SK-N-SH treated with all-trans-retinoic acid at 6 μM for 48 hours (cell line): ENCODE results near the gene ACOXL.

ENCODE experiments used
- ATAC-seq: fragments of 200-7000 bp; cut with Tn5 transposase; 3 replicates; pipeline ENCODE4 v1.9.1; 2020; ENCODE audit warnings: mild to moderate bottlenecking, moderate library complexity
- ARNTL ChIP-seq: fragments of 450-650 bp; formaldehyde crosslinking; IDR thresholded peaks from 2 replicates; pipeline ENCODE4 v1.5.0; 2020; ENCODE audit warnings: low read depth, mild to moderate bottlenecking, moderate library complexity, borderline replicate concordance
- BACH2 ChIP-seq: fragments of 250-450 bp; sonication (Bioruptor Pico); IDR thresholded peaks from 2 replicates; pipeline ENCODE4 v1.9.0; 2021; ENCODE audit warnings: mild to moderate bottlenecking, borderline replicate concordance
- CSDC2 ChIP-seq: fragments of 250-450 bp; sonication (Bioruptor Pico); IDR thresholded peaks from 2 replicates; pipeline ENCODE4 v1.5.0; 2020; ENCODE audit warnings: mild to moderate bottlenecking, moderate library complexity
- ESRRG ChIP-seq: fragments of 250-450 bp; sonication (Bioruptor Pico); IDR thresholded peaks from 2 replicates; pipeline ENCODE4 v1.6.1; 2021; ENCODE audit warnings: mild to moderate bottlenecking
- GLIS3 ChIP-seq: fragments of 250-450 bp; sonication (Bioruptor Pico); IDR thresholded peaks from 2 replicates; pipeline ENCODE4 v1.5.0; 2020; ENCODE audit warnings: mild to moderate bottlenecking, moderate library complexity
- ISL1 ChIP-seq: fragments of 250-450 bp; sonication (Bioruptor Pico); IDR thresholded peaks from 2 replicates; pipeline ENCODE4 v2.1.2; 2022; ENCODE audit warnings: mild to moderate bottlenecking, moderate library complexity
- OSR1 ChIP-seq: fragments of 250-450 bp; sonication (Bioruptor Pico); IDR thresholded peaks from 2 replicates; pipeline ENCODE4 v1.8.0; 2022; ENCODE audit warnings: moderate library complexity, mild to moderate bottlenecking, inconsistent platforms
- PPARA ChIP-seq: fragments of 250-450 bp; sonication (Bioruptor Pico); IDR thresholded peaks from 2 replicates; pipeline ENCODE4 v1.5.0; 2020; ENCODE audit warnings: mild to moderate bottlenecking, borderline replicate concordance
- SNAI2 ChIP-seq: fragments of 250-450 bp; sonication (Bioruptor Pico); IDR thresholded peaks from 2 replicates; pipeline ENCODE4 v1.5.0; 2020; ENCODE audit warnings: mild to moderate bottlenecking, moderate library complexity
- TCF4 ChIP-seq: fragments of 250-450 bp; sonication (Bioruptor Pico); IDR thresholded peaks from 2 replicates; pipeline ENCODE4 v1.8.0; 2021; ENCODE audit warnings: mild to moderate bottlenecking, moderate library complexity, borderline replicate concordance
- TOX ChIP-seq: fragments of 250-450 bp; sonication (Bioruptor Pico); IDR thresholded peaks from 2 replicates; pipeline ENCODE4 v1.8.0; 2021; ENCODE audit warnings: mild to moderate bottlenecking, moderate library complexity, borderline replicate concordance
- ZFP3 ChIP-seq: fragments of 250-450 bp; sonication (Bioruptor Pico); IDR thresholded peaks from 2 replicates; pipeline ENCODE4 v1.5.0; 2020; ENCODE audit warnings: mild to moderate bottlenecking, moderate library complexity
- ZFP30 ChIP-seq: fragments of 450-650 bp; formaldehyde crosslinking; IDR thresholded peaks from 2 replicates; pipeline ENCODE4 v1.5.0; 2022; ENCODE audit warnings: mild to moderate bottlenecking, moderate library complexity
- ZNF565 ChIP-seq: fragments of 450-650 bp; formaldehyde crosslinking; conservative IDR thresholded peaks from 2 replicates; pipeline ENCODE4 v1.5.0; 2020; ENCODE audit warnings: low read depth, mild to moderate bottlenecking, moderate library complexity
- ZNF70 ChIP-seq: fragments of 450-650 bp; formaldehyde crosslinking; IDR thresholded peaks from 2 replicates; pipeline ENCODE4 v1.5.0; 2020; ENCODE audit warnings: mild to moderate bottlenecking, moderate library complexity
- TF ChIP-seq, protein P1 (sequence below): fragments of 250-450 bp; sonication (Bioruptor Pico); IDR thresholded peaks from 2 replicates; pipeline ENCODE4 v1.8.0; 2020; ENCODE audit warnings: mild to moderate bottlenecking, moderate library complexity, borderline replicate concordance
- TF ChIP-seq, protein P2 (sequence below): fragments of 250-450 bp; sonication (Bioruptor Pico); IDR thresholded peaks from 2 replicates; pipeline ENCODE4 v1.8.0; 2021; ENCODE audit warnings: low read depth, mild to moderate bottlenecking, moderate library complexity, borderline replicate concordance
- TF ChIP-seq, protein P3 (sequence below): fragments of 250-450 bp; sonication (Bioruptor Pico); IDR thresholded peaks from 2 replicates; pipeline ENCODE4 v1.5.1; 2021; ENCODE audit warnings: mild to moderate bottlenecking, moderate library complexity
- TF ChIP-seq, protein P4 (sequence below): fragments of 250-450 bp; sonication (Bioruptor Pico); IDR thresholded peaks from 2 replicates; pipeline ENCODE4 v1.5.0; 2020; ENCODE audit warnings: mild to moderate bottlenecking, moderate library complexity
- TF ChIP-seq, protein P5 (sequence below): fragments of 250-450 bp; sonication (Bioruptor Pico); IDR thresholded peaks from 2 replicates; pipeline ENCODE4 v1.5.1; 2020; ENCODE audit warnings: low read depth, mild to moderate bottlenecking, moderate library complexity

Gene ACOXL

DNA sequence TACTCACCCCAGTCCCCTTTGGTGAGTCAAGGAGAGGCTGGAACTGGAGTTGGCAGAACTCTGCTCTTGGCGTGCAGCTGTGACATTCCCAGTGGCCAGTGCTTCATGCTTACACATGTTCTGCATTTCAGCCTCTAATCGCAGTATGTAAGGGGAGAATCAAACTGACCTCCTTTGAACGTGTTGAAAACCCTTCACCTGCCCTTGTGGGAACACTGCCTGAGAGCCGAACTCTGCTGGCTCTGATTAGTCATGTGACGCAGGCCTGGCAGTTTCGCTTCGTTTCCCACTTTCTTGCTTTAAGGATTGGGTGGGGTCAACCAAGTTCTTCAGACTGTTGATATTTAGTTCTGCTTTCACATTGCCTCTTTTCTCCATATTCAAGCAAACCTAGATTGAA lies 214.5 kb downstream of the ACOXL start:
- no peak for ATAC-seq

DNA sequence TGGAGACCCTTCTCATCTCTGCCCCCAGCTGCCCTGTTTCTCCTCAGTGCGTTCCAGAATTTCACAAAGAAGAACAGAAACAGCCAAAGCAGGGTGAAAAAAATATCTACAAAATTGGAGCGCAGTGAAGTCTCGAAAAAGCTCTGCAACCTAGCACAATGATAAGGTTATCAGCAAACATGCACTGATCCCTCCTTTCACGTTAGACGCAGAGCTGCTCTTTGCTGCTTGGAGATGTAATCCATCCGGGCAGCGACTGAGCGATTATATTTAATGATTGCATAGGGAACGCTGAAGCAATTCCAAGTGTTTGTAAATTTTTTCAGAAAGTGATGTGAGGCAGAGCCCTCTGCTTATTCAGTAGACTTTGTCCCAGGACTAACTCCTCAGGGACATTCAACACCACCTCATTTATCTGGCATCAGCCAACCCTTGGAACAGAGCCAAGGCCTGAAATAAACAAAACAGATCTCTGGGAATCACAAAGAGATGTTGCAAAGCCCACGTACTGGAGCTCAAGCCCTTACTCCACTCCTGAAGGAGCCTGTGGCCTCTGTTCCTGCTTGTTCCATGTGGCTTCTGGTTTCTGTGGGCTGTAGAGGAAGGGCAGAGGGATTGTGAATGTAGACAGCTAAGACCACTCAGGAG lies 215.8 kb downstream of the ACOXL start:
- no peak for ATAC-seq
- TF ChIP-seq CSDC2 (no peak), ZNF70 (CRISPR knock-in tag) (no peak), GLIS3 (no peak), TOX (CRISPR knock-in tag) (no peak), ISL1 (CRISPR knock-in tag) (no peak)

More for the DNA sequence above, 214.5 kb downstream of the ACOXL start:
- TF ChIP-seq BACH2 (CRISPR knock-in tag), result no peak
- TF ChIP-seq PPARA (CRISPR knock-in tag), result no peak

DNA sequence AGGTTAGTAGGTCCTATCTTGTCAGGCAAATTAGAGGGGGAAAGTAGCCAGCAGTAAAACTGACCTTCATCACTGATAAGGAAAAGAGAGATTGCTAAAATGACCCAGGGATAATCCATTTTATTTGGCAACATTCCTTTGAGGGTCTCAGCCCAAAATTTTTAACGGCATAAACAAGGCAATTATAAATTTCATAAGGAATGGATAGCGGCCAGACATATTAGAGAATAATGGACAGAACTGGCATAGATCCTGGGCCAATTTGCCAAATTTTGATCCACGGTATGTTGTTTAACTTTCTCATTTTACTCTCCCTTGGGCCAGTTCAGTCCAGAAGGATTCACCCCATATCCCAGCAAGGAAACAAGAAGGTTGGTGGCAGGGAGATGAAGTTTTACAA lies 217.9 kb downstream of the ACOXL start:
- ATAC-seq, result no peak
- no peak for TF ChIP-seq PPARA (CRISPR knock-in tag)
- no peak for TF ChIP-seq ZNF565 (CRISPR knock-in tag)
- no peak for TF ChIP-seq ZFP30 (CRISPR knock-in tag)
- TF ChIP-seq, protein P1, sequence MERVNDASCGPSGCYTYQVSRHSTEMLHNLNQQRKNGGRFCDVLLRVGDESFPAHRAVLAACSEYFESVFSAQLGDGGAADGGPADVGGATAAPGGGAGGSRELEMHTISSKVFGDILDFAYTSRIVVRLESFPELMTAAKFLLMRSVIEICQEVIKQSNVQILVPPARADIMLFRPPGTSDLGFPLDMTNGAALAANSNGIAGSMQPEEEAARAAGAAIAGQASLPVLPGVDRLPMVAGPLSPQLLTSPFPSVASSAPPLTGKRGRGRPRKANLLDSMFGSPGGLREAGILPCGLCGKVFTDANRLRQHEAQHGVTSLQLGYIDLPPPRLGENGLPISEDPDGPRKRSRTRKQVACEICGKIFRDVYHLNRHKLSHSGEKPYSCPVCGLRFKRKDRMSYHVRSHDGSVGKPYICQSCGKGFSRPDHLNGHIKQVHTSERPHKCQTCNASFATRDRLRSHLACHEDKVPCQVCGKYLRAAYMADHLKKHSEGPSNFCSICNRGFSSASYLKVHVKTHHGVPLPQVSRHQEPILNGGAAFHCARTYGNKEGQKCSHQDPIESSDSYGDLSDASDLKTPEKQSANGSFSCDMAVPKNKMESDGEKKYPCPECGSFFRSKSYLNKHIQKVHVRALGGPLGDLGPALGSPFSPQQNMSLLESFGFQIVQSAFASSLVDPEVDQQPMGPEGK (CRISPR knock-in tag), result no peak
- TF ChIP-seq, protein P2, sequence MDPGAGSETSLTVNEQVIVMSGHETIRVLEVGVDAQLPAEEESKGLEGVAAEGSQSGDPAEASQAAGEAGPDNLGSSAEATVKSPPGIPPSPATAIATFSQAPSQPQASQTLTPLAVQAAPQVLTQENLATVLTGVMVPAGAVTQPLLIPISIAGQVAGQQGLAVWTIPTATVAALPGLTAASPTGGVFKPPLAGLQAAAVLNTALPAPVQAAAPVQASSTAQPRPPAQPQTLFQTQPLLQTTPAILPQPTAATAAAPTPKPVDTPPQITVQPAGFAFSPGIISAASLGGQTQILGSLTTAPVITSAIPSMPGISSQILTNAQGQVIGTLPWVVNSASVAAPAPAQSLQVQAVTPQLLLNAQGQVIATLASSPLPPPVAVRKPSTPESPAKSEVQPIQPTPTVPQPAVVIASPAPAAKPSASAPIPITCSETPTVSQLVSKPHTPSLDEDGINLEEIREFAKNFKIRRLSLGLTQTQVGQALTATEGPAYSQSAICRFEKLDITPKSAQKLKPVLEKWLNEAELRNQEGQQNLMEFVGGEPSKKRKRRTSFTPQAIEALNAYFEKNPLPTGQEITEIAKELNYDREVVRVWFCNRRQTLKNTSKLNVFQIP, result no peak
- TF ChIP-seq, protein P3, sequence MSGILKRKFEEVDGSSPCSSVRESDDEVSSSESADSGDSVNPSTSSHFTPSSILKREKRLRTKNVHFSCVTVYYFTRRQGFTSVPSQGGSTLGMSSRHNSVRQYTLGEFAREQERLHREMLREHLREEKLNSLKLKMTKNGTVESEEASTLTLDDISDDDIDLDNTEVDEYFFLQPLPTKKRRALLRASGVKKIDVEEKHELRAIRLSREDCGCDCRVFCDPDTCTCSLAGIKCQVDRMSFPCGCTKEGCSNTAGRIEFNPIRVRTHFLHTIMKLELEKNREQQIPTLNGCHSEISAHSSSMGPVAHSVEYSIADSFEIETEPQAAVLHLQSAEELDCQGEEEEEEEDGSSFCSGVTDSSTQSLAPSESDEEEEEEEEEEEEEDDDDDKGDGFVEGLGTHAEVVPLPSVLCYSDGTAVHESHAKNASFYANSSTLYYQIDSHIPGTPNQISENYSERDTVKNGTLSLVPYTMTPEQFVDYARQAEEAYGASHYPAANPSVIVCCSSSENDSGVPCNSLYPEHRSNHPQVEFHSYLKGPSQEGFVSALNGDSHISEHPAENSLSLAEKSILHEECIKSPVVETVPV, result no peak
- no peak for TF ChIP-seq ZNF70 (CRISPR knock-in tag)
- TF ChIP-seq ARNTL (CRISPR knock-in tag), result no peak
- TF ChIP-seq TCF4 (CRISPR knock-in tag), result no peak
- no peak for TF ChIP-seq ZFP3
- TF ChIP-seq ESRRG (CRISPR knock-in tag), result no peak
- TF ChIP-seq CSDC2, result no peak
- TF ChIP-seq, protein P4, sequence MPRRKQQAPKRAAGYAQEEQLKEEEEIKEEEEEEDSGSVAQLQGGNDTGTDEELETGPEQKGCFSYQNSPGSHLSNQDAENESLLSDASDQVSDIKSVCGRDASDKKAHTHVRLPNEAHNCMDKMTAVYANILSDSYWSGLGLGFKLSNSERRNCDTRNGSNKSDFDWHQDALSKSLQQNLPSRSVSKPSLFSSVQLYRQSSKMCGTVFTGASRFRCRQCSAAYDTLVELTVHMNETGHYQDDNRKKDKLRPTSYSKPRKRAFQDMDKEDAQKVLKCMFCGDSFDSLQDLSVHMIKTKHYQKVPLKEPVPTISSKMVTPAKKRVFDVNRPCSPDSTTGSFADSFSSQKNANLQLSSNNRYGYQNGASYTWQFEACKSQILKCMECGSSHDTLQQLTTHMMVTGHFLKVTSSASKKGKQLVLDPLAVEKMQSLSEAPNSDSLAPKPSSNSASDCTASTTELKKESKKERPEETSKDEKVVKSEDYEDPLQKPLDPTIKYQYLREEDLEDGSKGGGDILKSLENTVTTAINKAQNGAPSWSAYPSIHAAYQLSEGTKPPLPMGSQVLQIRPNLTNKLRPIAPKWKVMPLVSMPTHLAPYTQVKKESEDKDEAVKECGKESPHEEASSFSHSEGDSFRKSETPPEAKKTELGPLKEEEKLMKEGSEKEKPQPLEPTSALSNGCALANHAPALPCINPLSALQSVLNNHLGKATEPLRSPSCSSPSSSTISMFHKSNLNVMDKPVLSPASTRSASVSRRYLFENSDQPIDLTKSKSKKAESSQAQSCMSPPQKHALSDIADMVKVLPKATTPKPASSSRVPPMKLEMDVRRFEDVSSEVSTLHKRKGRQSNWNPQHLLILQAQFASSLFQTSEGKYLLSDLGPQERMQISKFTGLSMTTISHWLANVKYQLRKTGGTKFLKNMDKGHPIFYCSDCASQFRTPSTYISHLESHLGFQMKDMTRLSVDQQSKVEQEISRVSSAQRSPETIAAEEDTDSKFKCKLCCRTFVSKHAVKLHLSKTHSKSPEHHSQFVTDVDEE, result no peak
- no peak for TF ChIP-seq TOX (CRISPR knock-in tag)
- no peak for TF ChIP-seq ISL1 (CRISPR knock-in tag)
- TF ChIP-seq, protein P5, sequence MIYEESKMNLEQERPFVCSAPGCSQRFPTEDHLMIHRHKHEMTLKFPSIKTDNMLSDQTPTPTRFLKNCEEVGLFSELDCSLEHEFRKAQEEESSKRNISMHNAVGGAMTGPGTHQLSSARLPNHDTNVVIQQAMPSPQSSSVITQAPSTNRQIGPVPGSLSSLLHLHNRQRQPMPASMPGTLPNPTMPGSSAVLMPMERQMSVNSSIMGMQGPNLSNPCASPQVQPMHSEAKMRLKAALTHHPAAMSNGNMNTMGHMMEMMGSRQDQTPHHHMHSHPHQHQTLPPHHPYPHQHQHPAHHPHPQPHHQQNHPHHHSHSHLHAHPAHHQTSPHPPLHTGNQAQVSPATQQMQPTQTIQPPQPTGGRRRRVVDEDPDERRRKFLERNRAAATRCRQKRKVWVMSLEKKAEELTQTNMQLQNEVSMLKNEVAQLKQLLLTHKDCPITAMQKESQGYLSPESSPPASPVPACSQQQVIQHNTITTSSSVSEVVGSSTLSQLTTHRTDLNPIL, result no peak
- no peak for TF ChIP-seq SNAI2 (CRISPR knock-in tag)
- no peak for TF ChIP-seq OSR1 (CRISPR knock-in tag)
- TF ChIP-seq BACH2 (CRISPR knock-in tag), result no peak

DNA sequence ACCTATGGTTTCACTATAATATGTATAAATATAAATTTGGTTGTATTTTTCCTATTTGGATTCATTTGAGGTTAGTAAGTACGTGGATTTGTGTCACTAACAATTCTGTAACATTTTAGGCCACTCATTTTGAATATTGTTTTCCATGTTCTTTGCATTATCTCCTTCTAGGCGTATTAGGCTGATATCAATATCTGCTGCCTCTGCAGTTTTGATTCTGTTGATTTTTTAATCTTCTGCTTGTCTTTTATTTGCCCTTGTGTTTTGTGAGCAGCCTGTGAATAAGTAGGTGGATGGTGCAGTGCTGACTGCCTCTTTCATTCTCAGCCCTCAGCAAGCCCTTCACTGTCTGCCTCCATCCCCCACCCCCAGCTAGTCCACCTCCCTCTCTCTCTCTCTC lies 222.7 kb downstream of the ACOXL start:
- TF ChIP-seq, protein P5, result no peak
- no peak for TF ChIP-seq GLIS3
- TF ChIP-seq, protein P4, result no peak
- TF ChIP-seq, protein P2, result no peak
- TF ChIP-seq ZNF565 (CRISPR knock-in tag), result no peak
- TF ChIP-seq CSDC2, result no peak
- ATAC-seq, result no peak
